Fibroblast of skin of left biceps (primary cell): Measurements from ENCODE around the gene PAN3.

Source experiments
- DNase-seq, 2 experiments: peaks; one replicate each; pipeline ENCODE4 v3.0.0-alpha.2; 2013; ENCODE audit warnings: low read depth in 2 of 2

PAN3 gene

GRCh38 chr13:28338006-28338574 lies 199.7 kb downstream of the PAN3 start:
- no peak for DNase-seq

- DNase-seq: no peak
Observed at GRCh38 chr13:28338742-28339141, 200.4 kb downstream of the PAN3 start.

- DNase-seq: peak; percentile 43 to 53
Observed at GRCh38 chr13:28339419-28339818, 201.1 kb downstream of the PAN3 start.

- peak; percentile 49 to 58 for DNase-seq
Observed at GRCh38 chr13:28340272-28340793, 202.0 kb downstream of the PAN3 start.

GRCh38 chr13:28342251-28342650 lies 203.9 kb downstream of the PAN3 start:
- no peak for DNase-seq

- no peak for DNase-seq
Observed at GRCh38 chr13:28344163-28344562, 205.8 kb downstream of the PAN3 start.
